ENCODE measurements around the gene FYN. TPM values are rescaled to one million over a fixed set of nuclear protein-coding genes. Genes with fewer than 3 reads are reported as not detected.

Gene FYN
- total RNA-seq, 1 experiment from 2014 or later, result 45.4 TPM

DNA sequence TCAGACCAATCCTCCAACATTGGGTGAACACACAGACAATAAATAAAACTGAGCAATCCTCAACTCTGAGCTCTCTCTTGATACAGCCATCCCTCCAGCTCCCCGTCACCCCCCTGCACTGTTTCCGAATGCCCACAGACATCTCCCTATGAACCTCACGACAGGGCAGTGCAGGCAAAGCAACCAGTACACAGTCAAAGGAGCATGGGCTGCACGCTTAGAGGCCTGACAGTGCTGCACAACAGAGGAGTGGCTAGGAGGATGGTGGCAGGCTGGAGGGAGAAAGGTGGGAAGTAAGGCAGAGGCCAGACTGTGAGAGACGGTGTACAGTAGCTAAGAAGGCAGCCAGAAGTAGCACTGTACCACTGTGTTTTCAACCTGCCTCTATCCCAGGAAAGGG lies 24.0 kb downstream of the FYN start:
- Histone ChIP-seq H3K36me3 (replicated peaks; ENCODE audit: control insufficient read depth, insufficient read depth, low read length) (no peaks in the 10 kb centered on the region), H3K4me3 (ENCODE audit: insufficient read depth, low read depth, low read length) (no peak overlapping the region)

DNA sequence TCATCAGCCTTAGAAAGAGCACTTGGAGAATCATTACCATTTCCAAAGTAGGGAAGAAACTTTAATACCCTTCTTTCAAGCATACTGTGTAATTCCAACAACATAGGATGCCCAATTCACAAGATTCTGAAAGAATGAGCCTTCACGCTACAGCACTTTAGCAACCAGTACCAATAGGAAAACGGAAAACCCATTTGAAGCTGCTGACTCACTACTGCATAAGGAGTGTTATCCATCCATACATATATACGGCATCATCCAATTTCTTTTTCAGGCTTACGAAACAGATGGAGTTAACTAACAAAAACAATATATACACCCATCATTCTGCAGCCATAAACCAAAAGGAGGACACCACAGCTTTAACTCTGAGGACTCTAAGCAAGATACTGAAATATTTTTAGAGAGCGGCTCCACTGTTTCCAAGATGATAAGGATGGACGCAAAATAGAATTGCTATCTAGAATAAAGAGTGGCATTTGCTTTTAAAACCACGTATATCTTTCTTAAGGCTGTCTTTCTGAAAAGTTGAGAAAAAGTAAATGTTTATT lies 24.9 kb downstream of the FYN start:
- Histone ChIP-seq H3K27me3 (ENCODE audit: control insufficient read depth, insufficient read depth, low read length) (no peaks in the 10 kb centered on the region), H3K36me3 (replicated peaks; ENCODE audit: control insufficient read depth, insufficient read depth, low read length) (no peaks in the 10 kb centered on the region), H3K4me3 (ENCODE audit: insufficient read depth, low read depth, low read length) (no peak overlapping the region)
- DNase-seq, result no peak

More for the DNA sequence above, 24.0 kb downstream of the FYN start:
- DNase-seq, result no peak
- H3K27me3 ChIP-seq (ENCODE audit: control insufficient read depth, insufficient read depth, low read length), result no peaks in the 10 kb centered on the region

DNA sequence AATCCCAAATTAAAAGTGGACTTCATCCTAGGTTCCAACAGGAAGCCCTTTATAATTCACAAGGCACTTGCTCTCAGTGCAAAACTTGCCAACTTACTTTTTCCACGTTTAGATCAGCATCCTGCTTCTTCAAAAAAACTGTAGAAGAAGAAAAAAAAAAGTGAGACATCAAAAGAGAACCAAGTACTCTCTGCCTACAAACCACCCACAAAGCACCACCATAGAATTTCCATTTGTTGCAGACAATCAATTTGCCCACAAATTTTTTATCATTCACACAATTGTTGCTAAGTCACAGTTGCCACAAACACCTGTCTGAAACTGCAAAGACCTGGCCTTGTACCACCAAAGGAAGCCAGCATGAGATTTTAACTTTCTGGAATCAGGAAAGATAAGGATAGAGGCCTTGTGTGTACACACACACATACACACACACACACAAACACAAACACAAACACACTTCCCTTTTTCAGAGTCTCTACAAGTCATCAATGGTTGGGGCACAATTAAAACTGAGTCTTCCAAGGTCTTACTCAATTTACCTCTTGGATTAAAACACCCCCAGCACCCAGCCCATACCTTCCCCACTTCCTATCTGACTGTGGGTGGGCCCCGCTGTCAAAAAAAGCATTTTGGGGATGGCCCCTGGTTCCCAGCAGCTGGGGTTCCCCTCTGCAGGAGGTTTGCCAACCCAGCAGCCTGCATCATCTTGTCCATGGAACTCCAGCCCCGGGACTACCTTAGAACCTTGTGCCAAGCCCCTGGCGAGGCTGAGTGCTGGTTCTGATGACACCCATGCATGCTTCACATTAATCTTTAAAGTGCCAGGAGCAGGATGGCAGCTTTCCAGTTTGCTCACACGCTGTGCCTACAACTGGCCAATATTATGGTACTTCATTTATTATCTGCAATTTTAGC lies 26.5 kb downstream of the FYN start:
- Histone ChIP-seq H3K27me3 (ENCODE audit: control insufficient read depth, insufficient read depth, low read length) (no peaks in the 10 kb centered on the region), H3K4me3 (ENCODE audit: insufficient read depth, low read depth, low read length) (no peak overlapping the region), H3K36me3 (replicated peaks; ENCODE audit: control insufficient read depth, insufficient read depth, low read length) (no peaks in the 10 kb centered on the region)
- no peak for DNase-seq

DNA sequence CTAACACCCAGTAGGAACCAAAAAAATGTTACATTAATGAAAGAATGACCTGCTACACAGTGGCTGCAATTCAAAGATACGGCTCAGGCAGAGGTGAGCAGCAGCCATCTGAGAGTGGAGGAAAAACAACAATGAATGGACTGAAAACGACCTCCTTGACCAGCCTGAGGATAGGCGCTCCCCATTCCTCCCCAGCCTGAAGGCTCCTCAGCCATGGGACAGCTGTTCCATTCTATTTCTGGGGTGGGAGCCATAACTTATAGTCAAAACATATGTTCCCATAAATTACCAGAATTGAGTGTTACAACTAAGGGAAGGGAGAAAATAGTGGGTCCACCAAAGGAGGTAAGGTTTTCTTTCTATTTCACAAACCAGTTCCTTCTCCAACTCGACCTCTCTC lies 27.2 kb downstream of the FYN start:
- H3K36me3 ChIP-seq (replicated peaks; ENCODE audit: control insufficient read depth, insufficient read depth, low read length), result no peaks in the 10 kb centered on the region
- DNase-seq, result no peak
- no peaks in the 10 kb centered on the region for H3K27me3 ChIP-seq (ENCODE audit: control insufficient read depth, insufficient read depth, low read length)
- no peak overlapping the region for H3K4me3 ChIP-seq (ENCODE audit: insufficient read depth, low read depth, low read length)

DNA sequence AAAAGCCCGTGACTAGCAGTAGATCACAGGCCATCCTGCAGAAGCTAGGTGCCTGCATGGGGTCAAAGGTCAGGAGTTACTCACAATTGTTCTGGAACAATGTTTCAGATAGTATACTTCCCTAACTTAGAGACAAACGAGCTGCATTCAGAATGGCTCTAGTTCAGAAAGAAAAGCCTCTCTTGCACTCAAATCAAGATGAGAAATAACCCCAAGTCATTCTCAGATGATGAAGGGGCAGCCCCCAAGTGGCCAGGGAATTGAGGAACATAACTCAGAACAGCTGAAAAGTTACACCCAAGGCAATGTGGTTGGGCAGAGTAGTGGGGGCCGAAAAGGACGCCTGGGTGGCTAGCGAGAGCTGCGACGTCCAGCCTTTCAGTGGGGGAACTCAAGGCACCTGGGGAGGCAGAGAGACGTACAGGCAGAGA lies 27.8 kb downstream of the FYN start:
- no peaks in the 10 kb centered on the region for H3K27me3 ChIP-seq (ENCODE audit: control insufficient read depth, insufficient read depth, low read length)
- no peak overlapping the region for H3K4me3 ChIP-seq (ENCODE audit: insufficient read depth, low read depth, low read length)
- DNase-seq, result no peak
- H3K36me3 ChIP-seq (replicated peaks; ENCODE audit: control insufficient read depth, insufficient read depth, low read length), result no peaks in the 10 kb centered on the region

DNA sequence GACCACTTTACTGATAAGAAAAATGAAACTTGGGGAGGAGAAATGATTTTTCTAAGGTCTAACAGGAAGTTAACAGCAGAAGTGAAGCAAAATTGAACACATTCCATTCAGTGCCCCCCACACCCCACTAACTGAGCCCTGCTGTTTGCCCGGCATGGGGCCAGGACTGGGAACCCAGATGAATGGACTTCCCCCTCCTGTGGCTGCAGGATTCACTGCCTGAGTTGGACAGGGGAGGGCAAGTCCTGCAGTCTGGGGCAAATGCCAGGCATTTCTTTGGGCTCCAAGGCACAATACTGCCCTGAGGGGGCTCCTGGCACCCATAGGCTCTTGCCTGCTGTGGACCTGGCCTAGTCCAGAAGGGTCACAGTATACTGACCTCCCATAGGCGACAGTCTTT lies 28.3 kb downstream of the FYN start:
- DNase-seq, result peak; percentile 60
- Histone ChIP-seq H3K36me3 (replicated peaks; ENCODE audit: control insufficient read depth, insufficient read depth, low read length) (no peaks in the 10 kb centered on the region; the same call in 1 of the 2 replicates), H3K27me3 (ENCODE audit: control insufficient read depth, insufficient read depth, low read length) (no peaks in the 10 kb centered on the region), H3K4me3 (ENCODE audit: insufficient read depth, low read depth, low read length) (no peak overlapping the region)

DNA sequence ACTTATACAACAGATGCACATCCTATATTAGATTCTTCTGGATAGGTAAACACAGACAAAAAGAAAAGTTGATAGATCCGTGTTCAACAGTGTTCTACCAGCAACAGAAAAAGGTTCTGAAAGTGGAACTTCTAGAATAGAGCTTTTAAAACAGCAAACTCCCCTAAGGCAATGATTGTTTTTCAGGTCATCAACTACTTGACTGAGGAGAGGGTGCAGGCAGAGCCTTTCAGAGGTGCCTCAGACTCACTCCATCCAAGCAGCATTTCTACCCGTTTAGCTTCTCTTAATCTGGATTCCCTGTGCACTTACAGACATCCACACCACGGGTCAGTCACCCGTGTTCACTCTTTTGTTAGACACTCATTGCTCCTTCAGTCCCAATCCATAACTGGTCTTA lies 28.9 kb downstream of the FYN start:
- DNase-seq, result no peak

DNA sequence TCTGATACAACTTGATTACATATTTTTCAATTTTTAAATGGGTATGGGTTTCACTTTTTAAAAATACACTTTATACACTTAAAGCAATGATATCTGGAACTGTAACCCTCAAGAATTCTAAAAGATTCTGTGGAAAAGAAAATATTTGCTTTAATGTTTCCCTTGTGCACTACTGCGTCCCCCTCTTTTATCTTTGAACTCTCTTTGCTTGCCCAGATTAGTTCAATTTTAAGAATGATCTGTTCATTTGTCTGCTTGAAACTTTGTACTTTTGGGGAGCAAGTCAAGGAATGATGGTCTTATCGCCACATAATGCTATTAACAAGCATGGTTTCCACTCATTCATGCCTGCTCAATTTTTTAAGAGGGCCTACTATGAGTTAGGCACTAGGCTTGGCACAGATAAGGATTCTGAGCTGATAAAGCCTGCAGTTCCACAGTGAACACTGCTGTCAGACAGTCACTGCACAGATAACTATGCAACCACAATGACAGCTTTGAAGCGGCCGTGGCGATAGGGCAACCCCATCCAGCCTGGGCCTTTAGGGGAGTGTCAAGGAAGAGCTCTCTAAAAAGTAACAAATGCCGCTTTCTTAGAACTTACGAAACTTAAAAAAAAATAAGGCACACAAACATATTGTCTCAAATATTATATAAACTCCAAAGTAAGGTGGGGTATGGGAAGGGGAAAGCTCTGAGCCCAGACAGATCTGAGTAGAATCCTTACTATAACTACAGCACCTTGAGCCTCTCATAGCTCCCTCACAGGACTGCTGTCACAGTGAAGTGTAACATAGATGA lies 29.7 kb downstream of the FYN start:
- Histone ChIP-seq H3K4me3 (ENCODE audit: insufficient read depth, low read depth, low read length) (no peak overlapping the region), H3K27me3 (ENCODE audit: control insufficient read depth, insufficient read depth, low read length) (no peaks in the 10 kb centered on the region), H3K36me3 (replicated peaks; ENCODE audit: control insufficient read depth, insufficient read depth, low read length) (no peaks in the 10 kb centered on the region; the same call in 1 of the 2 replicates)
- DNase-seq, result no peak

More for the DNA sequence above, 28.9 kb downstream of the FYN start:
- Histone ChIP-seq H3K4me3 (ENCODE audit: insufficient read depth, low read depth, low read length) (no peak overlapping the region), H3K27me3 (ENCODE audit: control insufficient read depth, insufficient read depth, low read length) (no peaks in the 10 kb centered on the region), H3K36me3 (replicated peaks; ENCODE audit: control insufficient read depth, insufficient read depth, low read length) (no peaks in the 10 kb centered on the region; the same call in 1 of the 2 replicates)

DNA sequence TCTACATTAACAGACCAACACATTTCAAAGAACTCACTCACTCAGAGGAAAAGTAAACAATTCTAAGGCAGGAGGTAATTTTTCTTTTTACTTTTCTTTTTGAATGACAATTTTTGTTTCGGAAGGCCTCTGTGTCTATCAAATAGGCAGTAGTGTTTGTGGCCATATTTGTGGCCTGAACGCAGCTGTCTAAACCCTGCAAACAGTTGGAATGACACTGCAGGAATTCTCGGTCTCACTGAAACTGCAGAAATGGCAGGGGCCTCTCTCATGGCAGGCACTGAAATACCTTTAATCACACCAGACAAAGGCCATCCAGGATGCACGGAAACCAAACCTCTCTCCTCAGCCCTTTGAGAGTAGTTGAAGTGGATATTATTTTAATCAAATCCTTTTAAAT lies 30.4 kb downstream of the FYN start:
- H3K4me3 ChIP-seq (ENCODE audit: insufficient read depth, low read depth, low read length), result no peak overlapping the region
- no peaks in the 10 kb centered on the region; the same call in 1 of the 2 replicates for H3K36me3 ChIP-seq (replicated peaks; ENCODE audit: control insufficient read depth, insufficient read depth, low read length)
- no peak for DNase-seq

DNA sequence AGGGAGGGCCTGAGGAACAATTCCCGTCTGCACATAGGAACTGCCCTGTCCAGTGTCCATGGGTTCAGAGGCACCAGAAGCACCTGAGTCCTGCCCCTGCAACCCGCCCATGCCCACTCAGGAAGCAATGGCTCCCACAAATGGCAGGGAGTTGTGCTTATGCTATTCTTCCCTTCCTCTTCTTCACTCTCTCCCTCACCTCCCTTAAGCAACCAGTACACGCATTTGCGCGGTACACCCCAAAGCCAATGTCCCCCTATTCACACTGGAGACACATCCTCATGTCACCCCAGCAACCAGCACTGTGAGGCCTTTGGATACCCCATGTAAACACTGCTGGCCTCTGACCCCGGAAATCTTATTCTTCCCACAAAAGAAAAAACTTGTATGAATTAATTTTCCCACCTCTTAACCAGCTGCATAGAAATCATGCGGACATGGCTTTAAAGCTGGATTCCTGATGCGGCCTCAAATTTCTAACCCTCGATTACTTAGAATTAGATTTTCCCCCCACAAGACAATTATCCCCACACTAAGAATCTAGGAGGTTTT lies 30.9 kb downstream of the FYN start:
- no peaks in the 10 kb centered on the region; the same call in 1 of the 2 replicates for H3K36me3 ChIP-seq (replicated peaks; ENCODE audit: control insufficient read depth, insufficient read depth, low read length)
- no peak overlapping the region for H3K4me3 ChIP-seq (ENCODE audit: insufficient read depth, low read depth, low read length)
- no peaks in the 10 kb centered on the region for H3K27me3 ChIP-seq (ENCODE audit: control insufficient read depth, insufficient read depth, low read length)
- no peak for DNase-seq

More for the DNA sequence above, 30.4 kb downstream of the FYN start:
- H3K27me3 ChIP-seq (ENCODE audit: control insufficient read depth, insufficient read depth, low read length), result no peaks in the 10 kb centered on the region

DNA sequence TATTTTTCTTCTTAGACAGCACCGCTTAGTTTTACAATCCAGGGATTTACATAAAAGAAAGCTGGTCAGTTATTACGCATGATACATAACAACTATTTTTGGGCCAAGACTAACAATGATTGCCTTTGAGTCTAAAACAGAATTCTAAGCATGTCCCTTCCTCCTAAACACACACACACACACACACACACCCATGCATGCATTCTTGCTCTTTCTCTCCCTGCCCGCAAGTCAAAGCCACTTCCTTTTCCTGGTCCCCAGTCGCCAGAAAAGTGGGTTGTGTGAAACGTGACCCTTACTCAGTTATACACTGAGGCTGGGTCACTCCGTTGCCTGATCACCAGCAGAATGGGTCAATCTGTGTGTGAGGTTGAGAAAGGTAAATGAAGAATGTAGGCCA lies 31.4 kb downstream of the FYN start:
- H3K27me3 ChIP-seq (ENCODE audit: control insufficient read depth, insufficient read depth, low read length), result no peaks in the 10 kb centered on the region
- no peaks in the 10 kb centered on the region; the same call in 1 of the 2 replicates for H3K36me3 ChIP-seq (replicated peaks; ENCODE audit: control insufficient read depth, insufficient read depth, low read length)
- H3K4me3 ChIP-seq (ENCODE audit: insufficient read depth, low read depth, low read length), result no peak overlapping the region
- DNase-seq, result no peak

DNA sequence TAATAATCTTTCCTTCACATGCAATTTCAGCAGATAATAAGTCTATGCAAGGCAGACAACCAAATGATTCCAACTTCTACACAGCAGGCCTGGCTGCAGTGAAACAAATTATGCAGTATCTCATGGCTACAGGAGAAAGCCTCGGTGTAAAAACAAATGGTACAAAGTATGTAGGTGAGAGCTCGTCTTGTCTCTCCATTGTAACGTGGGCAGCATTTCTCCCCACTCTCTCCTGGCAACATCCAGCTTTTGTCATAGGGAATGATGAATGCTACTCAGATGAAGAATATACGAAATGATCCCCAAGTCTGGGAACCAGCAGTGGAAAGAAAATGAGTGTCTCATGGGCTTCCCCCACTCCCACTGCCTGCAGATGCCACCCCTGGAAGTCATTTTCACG lies 32.4 kb downstream of the FYN start:
- Histone ChIP-seq H3K36me3 (replicated peaks; ENCODE audit: control insufficient read depth, insufficient read depth, low read length) (no peaks in the 10 kb centered on the region; the same call in 1 of the 2 replicates), H3K27me3 (ENCODE audit: control insufficient read depth, insufficient read depth, low read length) (no peaks in the 10 kb centered on the region), H3K4me3 (ENCODE audit: insufficient read depth, low read depth, low read length) (no peak overlapping the region)
- DNase-seq, result no peak

DNA sequence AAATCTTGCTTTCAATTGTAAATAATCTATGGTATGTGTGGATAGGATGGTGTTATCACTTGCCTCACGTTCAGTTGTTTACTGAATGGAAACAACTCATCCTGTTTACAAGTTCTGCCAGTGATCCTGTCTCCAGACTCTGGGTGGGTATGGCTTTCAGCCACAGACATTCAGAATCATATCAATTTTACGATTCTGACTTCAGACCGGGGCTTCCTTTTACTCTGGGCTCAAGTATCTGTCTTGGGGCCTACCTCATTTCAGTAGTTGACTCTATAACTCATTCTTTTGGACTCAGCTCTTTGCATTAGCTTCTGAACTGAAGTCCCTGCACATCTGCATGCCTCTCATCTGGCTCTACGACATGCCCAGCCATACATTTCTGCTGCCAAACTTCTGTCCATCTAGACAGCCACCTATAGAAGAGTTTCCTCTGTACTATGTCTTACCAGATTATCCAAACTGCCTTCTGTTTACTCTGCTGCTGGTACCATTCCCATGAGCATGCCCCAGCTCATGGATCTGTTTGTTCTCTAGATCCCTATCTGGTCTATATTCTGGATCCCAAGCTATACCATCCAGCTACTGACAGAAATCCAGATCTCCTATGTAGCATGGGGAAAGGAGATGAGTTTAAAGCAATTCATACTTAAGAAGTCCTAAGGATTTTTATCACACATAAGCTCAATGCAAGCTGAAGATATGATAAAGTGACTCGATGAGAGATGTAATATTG lies 34.3 kb downstream of the FYN start:
- Histone ChIP-seq H3K27me3 (ENCODE audit: control insufficient read depth, insufficient read depth, low read length) (no peaks in the 10 kb centered on the region), H3K36me3 (replicated peaks; ENCODE audit: control insufficient read depth, insufficient read depth, low read length) (no peaks in the 10 kb centered on the region; the same call in 1 of the 2 replicates), H3K4me3 (ENCODE audit: insufficient read depth, low read depth, low read length) (no peak overlapping the region)
- no peak for DNase-seq

Data from H7 (cell line).